Uterine smooth muscle cell (primary cell): Measurements from ENCODE around the gene NDUFS8. TPM values are rescaled to one million over a fixed set of nuclear protein-coding genes. Genes with fewer than 3 reads are reported as not detected.

Experiments used
- total RNA-seq: library from RNA; depleted of rRNA; stranded (reverse); fragments of >200 nt; gene quantifications from 2 replicates; pipeline ENCODE4 v1.2.3, GENCODE V29; 2014

NDUFS8 gene
- total RNA-seq: 96.4 and 115 TPM in 2 replicates

GRCh38 chr11:68030318-68031143, at the start of gene NDUFS8:
Gene NDUFS8 (plus strand): TSS chr11:68030681. CDS start chr11:68032152, 1,471 bp downstream.

GRCh38 chr11:68003846-68004550, 26.5 kb upstream of the NDUFS8 start, which contains the start of gene UNC93B1:
Gene UNC93B1 (minus strand): TSS chr11:68004097. CDS start chr11:68004043, 54 bp downstream.

GRCh38 chr11:68010090-68011041, 20.1 kb upstream of the NDUFS8 start, which contains the start of gene ALDH3B1:
Gene ALDH3B1 (plus strand): TSS chr11:68010327. CDS start chr11:68015298, 4,971 bp downstream.

GRCh38 chr11:68038718-68039525, 8.4 kb downstream of the NDUFS8 start, which contains the start of gene TCIRG1:
Gene TCIRG1 (plus strand): TSS chr11:68039025. CDS start chr11:68041272, 2,247 bp downstream.

Other genes with a start within 250 kb of the NDUFS8 start
- 12.2 and 21.9 TPM in 2 replicates for gene UNC93B1, start 26.6 kb upstream of the NDUFS8 start, total RNA-seq
- 16.7 and 36.6 TPM in 2 replicates for gene ALDH3B1, start 20.4 kb upstream of the NDUFS8 start, total RNA-seq
- 129 and 141 TPM in 2 replicates for gene TCIRG1, start 8.3 kb downstream of the NDUFS8 start, total RNA-seq
- gene CHKA, start 90.7 kb downstream of the NDUFS8 start, total RNA-seq: 14.8 and 16.1 TPM in 2 replicates
- gene KMT5B, start 182.6 kb downstream of the NDUFS8 start, total RNA-seq: 27.3 and 35.2 TPM in 2 replicates
- gene C11orf24, start 241.3 kb downstream of the NDUFS8 start, total RNA-seq: 28.6 and 68.5 TPM in 2 replicates